ENCODE data around the gene PTBP1.
"Not testable (repeated sequence)": the region's sequence is repeated elsewhere in the genome, so short reads cannot be mapped to it uniquely, and the experiment has no call there.

DNA sequence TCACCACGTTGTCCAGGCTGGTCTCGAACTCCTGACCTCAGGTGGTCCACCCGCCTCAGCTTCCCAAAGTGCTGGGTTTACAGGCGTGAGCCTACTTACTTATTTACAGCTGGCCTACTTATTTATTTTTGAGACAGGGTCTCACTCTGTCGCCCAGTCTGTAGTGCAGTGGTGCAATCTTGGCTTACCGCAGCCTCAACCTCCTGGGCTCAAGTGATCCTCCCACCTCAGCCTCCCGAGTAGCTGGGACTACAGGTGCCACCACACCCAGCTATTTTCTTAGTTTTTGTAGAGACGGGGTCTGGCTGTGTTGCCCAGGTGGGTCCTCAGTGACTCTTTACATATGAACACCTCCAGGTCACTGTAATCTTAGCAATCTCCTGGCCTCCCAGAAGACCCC, 51.9 kb downstream of the PTBP1 start:
- TF ChIP-seq, protein P1, sequence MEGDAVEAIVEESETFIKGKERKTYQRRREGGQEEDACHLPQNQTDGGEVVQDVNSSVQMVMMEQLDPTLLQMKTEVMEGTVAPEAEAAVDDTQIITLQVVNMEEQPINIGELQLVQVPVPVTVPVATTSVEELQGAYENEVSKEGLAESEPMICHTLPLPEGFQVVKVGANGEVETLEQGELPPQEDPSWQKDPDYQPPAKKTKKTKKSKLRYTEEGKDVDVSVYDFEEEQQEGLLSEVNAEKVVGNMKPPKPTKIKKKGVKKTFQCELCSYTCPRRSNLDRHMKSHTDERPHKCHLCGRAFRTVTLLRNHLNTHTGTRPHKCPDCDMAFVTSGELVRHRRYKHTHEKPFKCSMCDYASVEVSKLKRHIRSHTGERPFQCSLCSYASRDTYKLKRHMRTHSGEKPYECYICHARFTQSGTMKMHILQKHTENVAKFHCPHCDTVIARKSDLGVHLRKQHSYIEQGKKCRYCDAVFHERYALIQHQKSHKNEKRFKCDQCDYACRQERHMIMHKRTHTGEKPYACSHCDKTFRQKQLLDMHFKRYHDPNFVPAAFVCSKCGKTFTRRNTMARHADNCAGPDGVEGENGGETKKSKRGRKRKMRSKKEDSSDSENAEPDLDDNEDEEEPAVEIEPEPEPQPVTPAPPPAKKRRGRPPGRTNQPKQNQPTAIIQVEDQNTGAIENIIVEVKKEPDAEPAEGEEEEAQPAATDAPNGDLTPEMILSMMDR (IDR thresholded peaks at IDR 0.05): not testable (repeated sequence)
- not testable (repeated sequence) for TF ChIP-seq JUN (CRISPR knock-in tag; IDR thresholded peaks at IDR 0.05)
- TF ChIP-seq, protein P2, sequence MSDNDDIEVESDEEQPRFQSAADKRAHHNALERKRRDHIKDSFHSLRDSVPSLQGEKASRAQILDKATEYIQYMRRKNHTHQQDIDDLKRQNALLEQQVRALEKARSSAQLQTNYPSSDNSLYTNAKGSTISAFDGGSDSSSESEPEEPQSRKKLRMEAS (CRISPR knock-in tag; IDR thresholded peaks at IDR 0.05): not testable (repeated sequence)
